PC-3 (cell line): ENCODE data around the gene SAXO2. TPM values are rescaled to one million over a fixed set of nuclear protein-coding genes. Genes with fewer than 3 reads are reported as not detected.
"Not testable (repeated sequence)": the region's sequence is repeated elsewhere in the genome, so short reads cannot be mapped to it uniquely, and the experiment has no call there.

Experiments
- ATAC-seq: fragments of 200-7000 bp; cut with Tn5 transposase; 2 replicates; pipeline ENCODE4 v1.9.1; 2020; ENCODE audit warnings: mild to moderate bottlenecking, moderate library complexity
- BruUV-seq: library from RNA; stranded (reverse); fragments of 400-500 nt; replicated peaks from 2 replicates; lab custom pipeline; 2021; lab: Mats Ljungman, UMichigan
- CTCF ChIA-PET: fragments of 300-600 bp; sonication (Branson Sonifier 250); formaldehyde crosslinking; loops from one replicate; lab custom pipeline; 2022; ENCODE audit warnings: antibody characterized with exemption; lab: Charles Lee
- POLR2A ChIA-PET: fragments of 300-600 bp; sonication (Branson Sonifier 250); formaldehyde crosslinking; loops from one replicate; lab custom pipeline; 2022; ENCODE audit warnings: antibody characterized with exemption; ENCODE audit not compliant: unreplicated experiment; lab: Charles Lee
- DNase-seq: peaks from one replicate; pipeline ENCODE4 v3.0.0-alpha.2; 2015
- H2AFZ ChIP-seq: fragments of 300-600 bp; sonication (generic); 2 replicates; pipeline ENCODE4 v1.6.0; 2016; ENCODE audit warnings: antibody characterized with exemption, low read length
- H3F3A ChIP-seq: fragments of 300-600 bp; sonication (generic); one replicate; pipeline ENCODE4 v1.6.0; 2017; ENCODE audit warnings: antibody characterized with exemption, low read length, control low read depth, mild to moderate bottlenecking; ENCODE audit not compliant: unreplicated experiment
- H3K27ac ChIP-seq: fragments of 300-600 bp; sonication (generic); 2 replicates; pipeline ENCODE4 v1.5.1; 2016; ENCODE audit warnings: mild to moderate bottlenecking, low read length
- H3K27me3 ChIP-seq: fragments of 300-600 bp; sonication (generic); 2 replicates; pipeline ENCODE4 v1.6.1; 2016; ENCODE audit warnings: low read length, mixed read lengths
- H3K36me3 ChIP-seq: fragments of 300-600 bp; sonication (generic); 2 replicates; pipeline ENCODE4 v1.6.1; 2016; ENCODE audit warnings: low read depth, mixed run types, low read length, mixed read lengths
- H3K4me1 ChIP-seq: fragments of 300-600 bp; sonication (generic); 2 replicates; pipeline ENCODE4 v1.5.1; 2016; ENCODE audit warnings: low read length; ENCODE audit not compliant: insufficient read depth
- H3K4me2 ChIP-seq: fragments of 300-600 bp; sonication (generic); 2 replicates; pipeline ENCODE4 v1.6.0; 2016; ENCODE audit warnings: low read length
- H3K4me3 ChIP-seq: fragments of 300-600 bp; sonication (generic); 2 replicates; pipeline ENCODE4 v1.5.1; 2016; ENCODE audit warnings: mild to moderate bottlenecking, low read length, mixed read lengths
- H3K79me2 ChIP-seq: fragments of 300-600 bp; sonication (generic); 2 replicates; pipeline ENCODE4 v1.6.1; 2017; ENCODE audit warnings: low read length, mixed read lengths
- H3K9ac ChIP-seq: fragments of 300-600 bp; sonication (generic); 2 replicates; pipeline ENCODE4 v1.6.0; 2016; ENCODE audit warnings: mild to moderate bottlenecking, low read length
- H3K9me2 ChIP-seq: fragments of 300-600 bp; sonication (generic); replicated peaks from 2 replicates; pipeline ENCODE4 v1.6.1; 2016; ENCODE audit warnings: mixed run types, low read length, mixed read lengths
- H3K9me3 ChIP-seq: fragments of 300-600 bp; sonication (generic); 2 replicates; pipeline ENCODE4 v1.6.1; 2016; ENCODE audit warnings: low read length, mixed read lengths
- H4K20me1 ChIP-seq: fragments of 300-600 bp; sonication (generic); 2 replicates; pipeline ENCODE4 v1.6.1; 2016; ENCODE audit warnings: low read length, mixed read lengths
- EZH2 ChIP-seq: fragments of 300-600 bp; sonication (generic); IDR thresholded peaks from one replicate; pipeline ENCODE4 v1.6.1; 2017; ENCODE audit warnings: antibody characterized with exemption, mild to moderate bottlenecking, low read length; ENCODE audit not compliant: unreplicated experiment
- EZH2phosphoT487 ChIP-seq: fragments of 300-600 bp; sonication (generic); IDR thresholded peaks from 2 replicates; pipeline ENCODE4 v1.6.1; 2018; ENCODE audit warnings: mild to moderate bottlenecking, antibody characterized with exemption, low read length, borderline replicate concordance
- intact Hi-C: fragments of 100-400 bp; cut with micrococcal nuclease; formaldehyde crosslinking; loops from 2 replicates; pipeline ENCODE4 v1.9.0; 2023
- total RNA-seq: library from RNA; depleted of rRNA; stranded (reverse); fragments of >200 nt; gene quantifications from 2 replicates; pipeline ENCODE4 v1.2.3, GENCODE V29; 2014
- TF ChIP-seq, protein P1 (sequence below): fragments of 300-600 bp; sonication (generic); conservative IDR thresholded peaks from 2 replicates; pipeline ENCODE4 v1.5.1; 2017; ENCODE audit warnings: antibody characterized with exemption, low read depth, mild to moderate bottlenecking, low read length

The SAXO2 gene
- total RNA-seq, 1 experiment from 2014 or later, result 3.7 TPM

DNA sequence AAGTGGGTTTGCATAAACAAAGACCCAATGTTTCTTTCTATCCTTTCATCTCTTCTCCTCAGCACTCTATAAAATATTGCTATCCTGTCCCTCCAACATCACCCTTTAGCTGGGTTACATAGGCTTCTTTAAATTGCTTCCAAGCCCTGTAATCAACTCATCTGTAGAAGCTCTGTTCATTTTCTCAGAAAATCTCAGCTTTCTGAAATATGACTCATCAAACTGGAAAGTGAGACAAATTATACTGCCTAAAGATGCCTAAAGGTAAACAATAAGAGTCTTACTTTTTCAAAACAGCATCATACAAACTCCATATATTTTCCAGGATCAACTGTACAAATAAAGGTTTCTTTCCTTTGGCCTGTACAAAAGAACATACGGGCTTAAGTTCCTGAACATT, 33.9 kb upstream of the SAXO2 start:
- CTCF ChIA-PET, result no interaction called here
- Histone ChIP-seq H3K27me3 (no peaks in the 10 kb centered on the region), H3K4me2 (no peak overlapping the region), H3K9me2 (no peaks in the 10 kb centered on the region), H3K36me3 (0 out of 2 replicates have a peak, but pooled peaks cover 3% of the 10 kb centered on the region), H3K4me1 (no peaks in the 10 kb centered on the region), H3K9me3 (no peaks in the 10 kb centered on the region), H2AFZ (no peak overlapping the region), H3F3A (no peaks in the 10 kb centered on the region), H3K9ac (no peak overlapping the region), H4K20me1 (no peaks in the 10 kb centered on the region), H3K79me2 (no peaks in the 10 kb centered on the region), H3K4me3 (no peak overlapping the region), H3K27ac (no peak overlapping the region)
- TF ChIP-seq, protein P1, sequence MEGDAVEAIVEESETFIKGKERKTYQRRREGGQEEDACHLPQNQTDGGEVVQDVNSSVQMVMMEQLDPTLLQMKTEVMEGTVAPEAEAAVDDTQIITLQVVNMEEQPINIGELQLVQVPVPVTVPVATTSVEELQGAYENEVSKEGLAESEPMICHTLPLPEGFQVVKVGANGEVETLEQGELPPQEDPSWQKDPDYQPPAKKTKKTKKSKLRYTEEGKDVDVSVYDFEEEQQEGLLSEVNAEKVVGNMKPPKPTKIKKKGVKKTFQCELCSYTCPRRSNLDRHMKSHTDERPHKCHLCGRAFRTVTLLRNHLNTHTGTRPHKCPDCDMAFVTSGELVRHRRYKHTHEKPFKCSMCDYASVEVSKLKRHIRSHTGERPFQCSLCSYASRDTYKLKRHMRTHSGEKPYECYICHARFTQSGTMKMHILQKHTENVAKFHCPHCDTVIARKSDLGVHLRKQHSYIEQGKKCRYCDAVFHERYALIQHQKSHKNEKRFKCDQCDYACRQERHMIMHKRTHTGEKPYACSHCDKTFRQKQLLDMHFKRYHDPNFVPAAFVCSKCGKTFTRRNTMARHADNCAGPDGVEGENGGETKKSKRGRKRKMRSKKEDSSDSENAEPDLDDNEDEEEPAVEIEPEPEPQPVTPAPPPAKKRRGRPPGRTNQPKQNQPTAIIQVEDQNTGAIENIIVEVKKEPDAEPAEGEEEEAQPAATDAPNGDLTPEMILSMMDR, result no peak
- TF ChIP-seq EZH2 (no peak), EZH2phosphoT487 (no peak)
- ATAC-seq (peak; percentile 35; the same call in 1 of the 2 replicates), DNase-seq (no peak)
- no TSS peak for BruUV-seq
- intact Hi-C loops, result no loop called here
- POLR2A ChIA-PET, result no interaction called here

DNA sequence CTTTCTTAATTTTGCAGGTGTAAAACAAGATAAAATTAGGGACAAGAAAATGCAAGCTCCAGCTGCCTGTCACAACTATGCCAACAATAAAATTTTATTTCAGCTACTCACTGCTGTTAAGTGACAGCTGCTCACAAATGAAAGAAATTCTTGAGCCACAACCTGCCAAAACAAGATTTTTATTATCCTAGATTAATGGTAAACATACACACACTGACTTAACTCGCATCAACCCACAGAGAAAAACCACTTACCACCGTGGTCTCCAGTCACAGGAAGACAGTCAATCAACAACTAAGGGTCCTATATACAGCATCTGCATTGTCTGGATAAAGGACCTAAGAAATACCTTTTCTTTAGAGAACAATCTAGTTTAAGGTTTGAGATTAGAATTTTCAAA, 31.4 kb upstream of the SAXO2 start:
- H3K4me1 ChIP-seq, result no peaks in the 10 kb centered on the region
- TF ChIP-seq, protein P1, result no peak
- TF ChIP-seq EZH2, result no peak
- TF ChIP-seq EZH2phosphoT487, result no peak
- H3K9ac ChIP-seq, result no peak overlapping the region
- H3K4me2 ChIP-seq, result no peak overlapping the region
- POLR2A ChIA-PET, result no interaction called here
- H4K20me1 ChIP-seq, result no peaks in the 10 kb centered on the region
- DNase-seq (no peak), ATAC-seq (no peak)
- no TSS peak for BruUV-seq
- intact Hi-C loops, result no loop called here
- H3K9me2 ChIP-seq, result no peaks in the 10 kb centered on the region
- no peaks in the 10 kb centered on the region for H3K79me2 ChIP-seq
- CTCF ChIA-PET, result no interaction called here
- no peak overlapping the region for H3K4me3 ChIP-seq
- H3F3A ChIP-seq, result no peaks in the 10 kb centered on the region
- no peak overlapping the region for H3K27ac ChIP-seq
- H2AFZ ChIP-seq, result no peak overlapping the region
- H3K9me3 ChIP-seq, result no peaks in the 10 kb centered on the region
- H3K27me3 ChIP-seq, result no peaks in the 10 kb centered on the region
- 0 out of 2 replicates have a peak, but pooled peaks cover 3% of the 10 kb centered on the region for H3K36me3 ChIP-seq

DNA sequence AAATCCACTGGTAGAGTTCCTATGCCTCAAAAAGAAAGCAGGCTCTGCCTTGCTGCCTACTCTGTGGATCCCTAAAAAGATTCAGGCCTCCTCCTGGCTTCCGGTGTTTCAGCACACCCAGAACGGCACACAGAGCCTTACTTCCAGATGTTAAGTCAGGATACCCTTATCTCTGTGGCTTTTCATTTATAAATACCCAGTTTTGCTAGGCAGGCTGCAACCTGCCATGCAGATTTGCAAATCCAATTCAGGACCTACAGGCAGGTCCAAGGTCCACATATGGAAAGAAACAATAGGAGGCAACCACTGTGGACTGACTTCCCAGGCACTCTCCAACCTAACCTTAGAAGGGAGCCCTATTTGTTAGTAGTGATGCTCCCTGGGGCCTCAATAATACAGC, 30.8 kb upstream of the SAXO2 start:
- Histone ChIP-seq H3K36me3 (0 out of 2 replicates have a peak, but pooled peaks cover 3% of the 10 kb centered on the region), H3K9me3 (no peaks in the 10 kb centered on the region), H3K4me3 (no peak overlapping the region), H3K79me2 (no peaks in the 10 kb centered on the region), H3K9ac (no peak overlapping the region), H3K9me2 (no peaks in the 10 kb centered on the region), H3K27me3 (no peaks in the 10 kb centered on the region), H4K20me1 (no peaks in the 10 kb centered on the region), H3F3A (no peaks in the 10 kb centered on the region), H3K4me2 (no peak overlapping the region), H3K4me1 (no peaks in the 10 kb centered on the region), H3K27ac (no peak overlapping the region), H2AFZ (no peak overlapping the region)
- ChIA-PET POLR2A (no interaction called here), CTCF (no interaction called here)
- intact Hi-C loops, result no loop called here
- TF ChIP-seq EZH2phosphoT487 (no peak), EZH2 (no peak)
- TF ChIP-seq, protein P1, result no peak
- ATAC-seq (no peak), DNase-seq (no peak)
- BruUV-seq, result no TSS peak

DNA sequence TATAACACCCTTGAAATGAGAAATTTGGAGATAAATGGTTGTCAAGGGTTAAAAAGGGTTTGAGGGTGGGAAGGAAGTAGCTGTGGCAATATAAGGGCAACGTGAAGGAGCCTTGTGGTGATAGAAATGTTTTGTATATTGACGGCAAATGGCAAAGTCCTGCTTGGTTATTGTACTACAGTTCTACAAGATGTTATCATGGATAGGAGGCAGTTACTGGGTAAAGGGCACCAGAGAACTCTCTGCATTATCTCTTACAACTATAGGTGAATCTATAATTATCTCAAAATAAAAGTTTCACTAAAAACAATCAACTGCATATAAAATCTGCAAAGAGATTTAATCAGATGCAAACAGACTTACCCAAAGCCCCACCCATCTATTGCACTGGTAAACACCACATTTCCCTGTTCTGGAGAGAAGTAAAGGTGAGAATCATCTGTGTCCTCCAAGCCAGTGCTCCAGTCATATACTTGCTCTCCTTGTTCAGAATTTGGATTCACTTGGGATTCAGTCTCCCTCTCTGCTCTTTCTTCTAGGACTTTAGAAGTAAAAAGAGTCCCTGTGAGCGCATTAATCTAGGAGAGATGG, 24.6 kb upstream of the SAXO2 start:
- intact Hi-C loops, ATAC-seq, H3K4me1 ChIP-seq, H3K27me3 ChIP-seq, CTCF ChIA-PET, H2AFZ ChIP-seq, H3F3A ChIP-seq, POLR2A ChIA-PET, H3K4me3 ChIP-seq, H4K20me1 ChIP-seq, H3K9ac ChIP-seq, H3K9me3 ChIP-seq, H3K36me3 ChIP-seq, H3K9me2 ChIP-seq, H3K4me2 ChIP-seq, BruUV-seq, H3K27ac ChIP-seq, H3K79me2 ChIP-seq, DNase-seq: not testable (repeated sequence)
